ENCODE data around the gene HYAL2. TPM values are rescaled to one million over a fixed set of nuclear protein-coding genes. Genes with fewer than 3 reads are reported as not detected.

Gene HYAL2
- total RNA-seq, 1 donor from 2014 or later: 123 TPM

- peak overlapping the region; percentile 94 for H3K4me3 ChIP-seq (ENCODE audit: low read depth, low read length)
- DNase-seq (ENCODE audit: low read depth): no peak
- no peak for TF ChIP-seq CTCF (conservative IDR thresholded peaks at IDR 0.05; ENCODE audit: low read depth, low read length)
Observed at GRCh38 chr3:50355829-50356552, 33.4 kb upstream of the HYAL2 start.

GRCh38 chr3:50354850-50355249 lies 32.3 kb upstream of the HYAL2 start:
- no peak for TF ChIP-seq CTCF (conservative IDR thresholded peaks at IDR 0.05; ENCODE audit: low read depth, low read length)
- DNase-seq (ENCODE audit: low read depth): no peak
- H3K4me3 ChIP-seq (ENCODE audit: low read depth, low read length): no peak overlapping the region

- no peak for DNase-seq (ENCODE audit: low read depth)
- H3K4me3 ChIP-seq (ENCODE audit: low read depth, low read length): no peak overlapping the region
- TF ChIP-seq CTCF (conservative IDR thresholded peaks at IDR 0.05; ENCODE audit: low read depth, low read length): no peak
Observed at GRCh38 chr3:50354186-50354764, 31.7 kb upstream of the HYAL2 start.

- no peak for DNase-seq (ENCODE audit: low read depth)
- no peak overlapping the region for H3K4me3 ChIP-seq (ENCODE audit: low read depth, low read length)
- TF ChIP-seq CTCF (conservative IDR thresholded peaks at IDR 0.05; ENCODE audit: low read depth, low read length): no peak
Observed at GRCh38 chr3:50353245-50354004, 30.9 kb upstream of the HYAL2 start.

- TF ChIP-seq CTCF (conservative IDR thresholded peaks at IDR 0.05; ENCODE audit: low read depth, low read length): peak; percentile 56
- no peak overlapping the region for H3K4me3 ChIP-seq (ENCODE audit: low read depth, low read length)
- no peak for DNase-seq (ENCODE audit: low read depth)
Observed at GRCh38 chr3:50352781-50353180, 30.2 kb upstream of the HYAL2 start.

GRCh38 chr3:50351323-50351697 lies 28.8 kb upstream of the HYAL2 start:
- DNase-seq (ENCODE audit: low read depth): no peak
- no peak for TF ChIP-seq CTCF (conservative IDR thresholded peaks at IDR 0.05; ENCODE audit: low read depth, low read length)
- peak overlapping the region; percentile 78 for H3K4me3 ChIP-seq (ENCODE audit: low read depth, low read length)
